Right lobe of liver (tissue), 4 donors: ENCODE data around the gene SLC39A3.

ENCODE experiments used
- CTCF ChIP-seq, 4 donors: fragments of 200-600 bp in 3 of 4; fragments of 450-650 bp in 1 of 4; IDR thresholded peaks; one replicate each; pipeline versions ENCODE4 v1.5.1 to v1.8.0; 2016 to 2022; ENCODE audit warnings: antibody characterized with exemption in 4 of 4, mild to moderate bottlenecking in 2 of 4
- POLR2A ChIP-seq: fragments of 450-650 bp; IDR thresholded peaks from one replicate; pipeline ENCODE4 v1.6.1; 2017; ENCODE audit warnings: antibody characterized with exemption, mild to moderate bottlenecking
- donor health status: DM: no; HTN: no; CAD: no.
- donor health status: DM: no; HTN: no; CAD: no.
- donor health status: DM: no; HTN: yes; CAD: no.

- TF ChIP-seq POLR2A (no peak), CTCF (IDR thresholded peaks at IDR 0.05) (no peak)
Observed at GRCh38 chr19:2732157-2732725, 7.6 kb downstream of the SLC39A3 start.
